ENCODE results near the gene PNMA8A. TPM values are rescaled to one million over a fixed set of nuclear protein-coding genes. Genes with fewer than 3 reads are reported as not detected.

Gene PNMA8A
- polyA plus RNA-seq, 2 of the 4 experiments (the other 2 are of a cell fraction), result 11.2 to 15.4 TPM

DNA sequence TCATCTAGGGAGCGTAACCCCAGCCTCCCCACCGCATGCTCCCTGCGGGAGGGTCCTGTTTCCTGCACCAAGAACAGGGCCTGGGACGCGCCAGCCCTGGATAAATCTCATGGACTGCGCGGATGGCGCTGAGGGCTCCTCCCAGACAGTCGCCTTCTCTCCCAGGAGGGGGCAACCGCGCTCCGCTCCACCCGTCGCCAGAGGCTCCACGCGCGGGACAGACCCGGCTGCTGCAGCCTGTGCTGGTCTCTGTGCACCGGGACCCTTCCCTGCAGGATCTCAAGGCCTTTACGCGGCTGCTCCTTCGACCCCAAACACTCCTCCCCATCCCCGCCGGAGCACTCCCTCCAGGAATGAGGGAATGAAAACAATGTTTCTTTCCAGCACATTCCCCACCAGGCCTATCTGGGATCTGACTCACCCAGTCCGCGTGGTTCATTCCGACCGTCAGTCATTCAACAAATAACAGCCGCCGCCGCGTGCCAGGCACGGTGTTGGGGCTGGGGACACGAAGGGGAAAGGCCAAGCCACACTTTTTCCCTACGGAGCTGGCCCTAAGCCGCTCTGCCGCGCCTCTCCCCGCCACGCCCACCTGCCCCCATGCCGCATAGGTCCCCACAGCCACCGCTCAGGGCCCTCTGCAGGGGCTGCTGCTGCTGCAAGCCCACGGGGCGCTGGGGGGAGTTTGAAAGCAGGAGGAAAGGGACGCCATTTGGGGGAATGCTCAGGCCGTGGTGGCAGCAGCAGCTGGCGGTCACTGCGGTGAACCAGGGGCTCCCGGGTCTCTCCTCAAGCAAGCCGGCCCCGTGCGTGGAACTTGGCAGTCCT, 18.3 kb upstream of the PNMA8A start:
- ATAC-seq (no peak), FAIRE-seq (no peak), DNase-seq (ENCODE audit: low read depth in 1 of 2, low spot score in 1 of 2) (no peak)
- peaks cover 10% of the 10 kb centered on the region; the same call in 1 of the 3 replicates for H3K4me1 ChIP-seq
- no peak overlapping the region for H3K4me2 ChIP-seq
- no peaks in the 10 kb centered on the region for H3K9me3 ChIP-seq
- no peak overlapping the region for H3K27ac ChIP-seq
- POLR2A ChIA-PET, result no interaction called here
- TF ChIP-seq, protein P1, sequence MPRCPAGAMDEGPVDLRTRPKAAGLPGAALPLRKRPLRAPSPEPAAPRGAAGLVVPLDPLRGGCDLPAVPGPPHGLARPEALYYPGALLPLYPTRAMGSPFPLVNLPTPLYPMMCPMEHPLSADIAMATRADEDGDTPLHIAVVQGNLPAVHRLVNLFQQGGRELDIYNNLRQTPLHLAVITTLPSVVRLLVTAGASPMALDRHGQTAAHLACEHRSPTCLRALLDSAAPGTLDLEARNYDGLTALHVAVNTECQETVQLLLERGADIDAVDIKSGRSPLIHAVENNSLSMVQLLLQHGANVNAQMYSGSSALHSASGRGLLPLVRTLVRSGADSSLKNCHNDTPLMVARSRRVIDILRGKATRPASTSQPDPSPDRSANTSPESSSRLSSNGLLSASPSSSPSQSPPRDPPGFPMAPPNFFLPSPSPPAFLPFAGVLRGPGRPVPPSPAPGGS (IDR thresholded peaks at IDR 0.05), result no peak
- TF ChIP-seq MAFK (IDR thresholded peaks at IDR 0.05; ENCODE audit: partially characterized antibody) (no peak), ZSCAN20 (CRISPR knock-in tag; IDR thresholded peaks at IDR 0.05) (no peak), ATOH8 (CRISPR knock-in tag; IDR thresholded peaks at IDR 0.05; ENCODE audit: low read depth) (no peak), KDM5A (IDR thresholded peaks at IDR 0.05) (no peak), REST (IDR thresholded peaks at IDR 0.05) (no peak), RFX5 (IDR thresholded peaks at IDR 0.05) (no peak), POLR2A (IDR thresholded peaks at IDR 0.05; ENCODE audit: low read length) (no peak), MYC (IDR thresholded peaks at IDR 0.05; ENCODE audit: borderline replicate concordance, low read length) (no peak), HOXB5 (CRISPR knock-in tag; IDR thresholded peaks at IDR 0.05) (no peak), RCOR1 (IDR thresholded peaks at IDR 0.05; ENCODE audit: low read depth, low read length) (no peak), FOSB (CRISPR knock-in tag; IDR thresholded peaks at IDR 0.05) (no peak), CBX2 (IDR thresholded peaks at IDR 0.05; ENCODE audit: borderline replicate concordance, low read depth) (no peak), JUNB (IDR thresholded peaks at IDR 0.05) (no peak), ZFP36 (IDR thresholded peaks at IDR 0.05; ENCODE audit: borderline replicate concordance, partially characterized antibody) (no peak), ELK1 (IDR thresholded peaks at IDR 0.05; ENCODE audit: low read depth, low read length) (no peak), BHLHE40 (IDR thresholded peaks at IDR 0.05; ENCODE audit: low read depth, low read length) (no peak), NR3C1 (IDR thresholded peaks at IDR 0.05) (no peak)
- no peak overlapping the region for H3K4me3 ChIP-seq
- WGBS (ENCODE audit: missing lambda C conversion rate), result 85% methylated on average over 52 of the region's 52 CpGs
- CTCF ChIA-PET, result interaction anchor here (0.6 to 6.7 kb wide), 29 partner anchors 10 to 461 kb away, joined by 3 to 140 read pairs (median 6); partner anchors contain the start of gene PPP5C

GRCh38 chr19:46488551-46488950, 17.2 kb upstream of the PNMA8A start:
- 48% methylated on average over 11 of the region's 11 CpGs for WGBS (ENCODE audit: missing lambda C conversion rate)
- Histone ChIP-seq H3K4me1 (peaks cover 10% of the 10 kb centered on the region; the same call in 1 of the 3 replicates), H3K9me3 (no peaks in the 10 kb centered on the region), H3K4me3 (no peak overlapping the region), H3K4me2 (peak overlapping the region; percentile 100), H3K27ac (no peak overlapping the region)
- ChIA-PET POLR2A (no interaction called here), CTCF (interaction anchor here (0.6 to 6.7 kb wide), 35 partner anchors 8 to 473 kb away, joined by 3 to 140 read pairs (median 5); partner anchors contain the start of genes CCDC8 and PNMA8A)
- DNase-seq (ENCODE audit: low read depth in 1 of 2, low spot score in 1 of 2) (no peak), FAIRE-seq (no peak), ATAC-seq (peak in 1 of 2 experiments; percentile 33; a peak in 3 of 6 replicates)
- no peak for TF ChIP-seq MAZ (IDR thresholded peaks at IDR 0.05; ENCODE audit: borderline replicate concordance, low read depth, low read length)
- no peak for TF ChIP-seq MAFK (IDR thresholded peaks at IDR 0.05; ENCODE audit: partially characterized antibody)
- TF ChIP-seq, protein P1 (IDR thresholded peaks at IDR 0.05), result no peak
- no peak for TF ChIP-seq FOSL2 (IDR thresholded peaks at IDR 0.05)
- no peak for TF ChIP-seq FOSL2 (CRISPR knock-in tag; IDR thresholded peaks at IDR 0.05)
- no peak for TF ChIP-seq MYC (IDR thresholded peaks at IDR 0.05; ENCODE audit: borderline replicate concordance, low read length)
- no peak for TF ChIP-seq FOSB (CRISPR knock-in tag; IDR thresholded peaks at IDR 0.05)
- TF ChIP-seq CHD2 (IDR thresholded peaks at IDR 0.05; ENCODE audit: low read length, partially characterized antibody), result no peak
- no peak for TF ChIP-seq ATOH8 (CRISPR knock-in tag; IDR thresholded peaks at IDR 0.05; ENCODE audit: low read depth)
- no peak for TF ChIP-seq CEBPB (IDR thresholded peaks at IDR 0.05)
- TF ChIP-seq, protein P2, sequence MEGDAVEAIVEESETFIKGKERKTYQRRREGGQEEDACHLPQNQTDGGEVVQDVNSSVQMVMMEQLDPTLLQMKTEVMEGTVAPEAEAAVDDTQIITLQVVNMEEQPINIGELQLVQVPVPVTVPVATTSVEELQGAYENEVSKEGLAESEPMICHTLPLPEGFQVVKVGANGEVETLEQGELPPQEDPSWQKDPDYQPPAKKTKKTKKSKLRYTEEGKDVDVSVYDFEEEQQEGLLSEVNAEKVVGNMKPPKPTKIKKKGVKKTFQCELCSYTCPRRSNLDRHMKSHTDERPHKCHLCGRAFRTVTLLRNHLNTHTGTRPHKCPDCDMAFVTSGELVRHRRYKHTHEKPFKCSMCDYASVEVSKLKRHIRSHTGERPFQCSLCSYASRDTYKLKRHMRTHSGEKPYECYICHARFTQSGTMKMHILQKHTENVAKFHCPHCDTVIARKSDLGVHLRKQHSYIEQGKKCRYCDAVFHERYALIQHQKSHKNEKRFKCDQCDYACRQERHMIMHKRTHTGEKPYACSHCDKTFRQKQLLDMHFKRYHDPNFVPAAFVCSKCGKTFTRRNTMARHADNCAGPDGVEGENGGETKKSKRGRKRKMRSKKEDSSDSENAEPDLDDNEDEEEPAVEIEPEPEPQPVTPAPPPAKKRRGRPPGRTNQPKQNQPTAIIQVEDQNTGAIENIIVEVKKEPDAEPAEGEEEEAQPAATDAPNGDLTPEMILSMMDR (IDR thresholded peaks at IDR 0.05), result no peak
- no peak for TF ChIP-seq ZSCAN20 (CRISPR knock-in tag; IDR thresholded peaks at IDR 0.05)

Data from A549 (cell line).